Effector memory CD8-positive, alpha-beta T cell (primary cell): Measurements from ENCODE around the gene MEI1.
"Not testable (repeated sequence)": the region's sequence is repeated elsewhere in the genome, so short reads cannot be mapped to it uniquely, and the experiment has no call there.

ENCODE experiments used
- ATAC-seq: fragments of 150-1000 bp; cut with Tn5 transposase; replicated peaks from 2 replicates; pipeline ENCODE4 v1.10.0; 2021; ENCODE audit warnings: mild to moderate bottlenecking, moderate library complexity
- DNase-seq, 3 experiments: peaks; one replicate each; pipeline ENCODE4 v3.0.0; 2021
- H3K27ac Mint-ChIP-seq, 2 donors: one replicate each; pipeline ENCODE4 v1.8.0; 2022; ENCODE audit warnings: mild to moderate bottlenecking in 2 of 2, mixed read lengths in 2 of 2, moderate library complexity in 2 of 2
- H3K27me3 Mint-ChIP-seq, 2 donors: one replicate each; pipeline ENCODE4 v1.8.0; 2022; ENCODE audit warnings: mixed read lengths in 2 of 2
- H3K36me3 Mint-ChIP-seq: one replicate; pipeline ENCODE4 v1.8.0; 2022; ENCODE audit warnings: mild to moderate bottlenecking, moderate library complexity, mixed read lengths; ENCODE audit not compliant: insufficient read depth
- H3K4me1 Mint-ChIP-seq, 2 donors: one replicate each; pipeline ENCODE4 v1.8.0; 2022; ENCODE audit warnings: low read depth in 2 of 2, mixed read lengths in 2 of 2
- H3K4me3 Mint-ChIP-seq, 2 donors: one replicate each; pipeline ENCODE4 v1.8.0; 2022; ENCODE audit warnings: mild to moderate bottlenecking in 2 of 2, mixed read lengths in 2 of 2, moderate library complexity in 2 of 2
- H3K9me3 Mint-ChIP-seq, 2 donors: one replicate each; pipeline ENCODE4 v1.8.0; 2022; ENCODE audit warnings: mixed read lengths in 2 of 2

MEI1 gene

GRCh38 chr22:41828516-41828915, 129.2 kb downstream of the MEI1 start:
- Mint-ChIP-seq H3K4me3 (no peak overlapping the region), H3K36me3 (peaks cover 22% of the 10 kb centered on the region), H3K27ac (peak overlapping the region in 1 of 2 donors; percentile 21), H3K4me1 (peaks cover 7% of the 10 kb centered on the region in 2 donors), H3K9me3 (no peaks in the 10 kb centered on the region), H3K27me3 (no peaks in the 10 kb centered on the region)
- DNase-seq: no peak
- no peak for ATAC-seq

- DNase-seq (no peak), ATAC-seq (no peak)
- Mint-ChIP-seq H3K36me3 (peaks cover 27% of the 10 kb centered on the region), H3K9me3 (no peaks in the 10 kb centered on the region), H3K4me1 (peaks cover 14% of the 10 kb centered on the region in 2 donors), H3K27ac (peak overlapping the region; percentile 53 to 55), H3K4me3 (no peak overlapping the region), H3K27me3 (no peaks in the 10 kb centered on the region)
These were observed 130.9 kb downstream of the MEI1 start for GRCh38 chr22:41830174-41830573.

GRCh38 chr22:41831383-41831782, 132.1 kb downstream of the MEI1 start:
- ATAC-seq: no peak
- peaks cover 24% of the 10 kb centered on the region for H3K36me3 Mint-ChIP-seq
- peaks cover 14 to 15% of the 10 kb centered on the region in 2 donors for H3K4me1 Mint-ChIP-seq
- peak overlapping the region in 1 of 2 donors; percentile 96 for H3K4me3 Mint-ChIP-seq
- H3K27me3 Mint-ChIP-seq: no peaks in the 10 kb centered on the region
- peak overlapping the region in 1 of 2 donors; percentile 99 for H3K27ac Mint-ChIP-seq
- H3K9me3 Mint-ChIP-seq: no peaks in the 10 kb centered on the region
- DNase-seq: no peak

DNA sequence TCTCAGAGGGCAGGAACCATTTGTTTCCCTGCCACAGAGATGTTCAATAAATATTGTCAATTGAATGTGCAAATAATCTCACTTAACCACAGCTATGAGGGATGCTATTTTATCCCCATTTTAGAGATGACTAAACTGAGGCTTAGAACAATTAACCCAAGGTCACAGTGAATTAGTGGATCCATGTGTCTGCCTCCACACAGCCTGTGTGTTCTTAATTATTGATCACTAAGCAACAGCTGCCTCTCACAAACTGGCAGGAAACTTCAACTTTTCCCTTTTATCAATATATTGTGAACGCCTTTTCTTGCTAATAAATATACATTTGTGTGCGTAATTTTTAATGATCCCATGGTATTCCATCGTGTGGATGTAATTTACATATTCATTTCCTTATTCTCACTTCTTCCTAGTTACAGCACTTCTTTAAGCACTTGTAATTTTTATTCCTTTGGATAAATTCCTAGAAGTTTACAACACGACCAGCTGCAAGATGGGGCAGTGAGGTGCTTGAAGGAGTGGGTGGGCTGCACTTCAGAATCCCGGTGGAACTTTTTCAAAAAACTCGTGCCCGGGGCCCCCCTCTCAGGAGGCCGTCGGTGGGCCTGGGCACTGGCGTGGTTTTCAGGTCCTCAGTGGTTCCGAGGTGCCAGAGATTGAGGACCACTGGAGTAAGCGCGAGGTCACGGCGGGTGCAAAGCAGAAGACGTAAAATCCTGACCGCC, 132.7 kb downstream of the MEI1 start:
- Mint-ChIP-seq H3K4me1 (peaks cover 19 to 20% of the 10 kb centered on the region in 2 donors), H3K9me3 (no peaks in the 10 kb centered on the region), H3K27ac (peak overlapping the region; percentile 99 to 100), H3K4me3 (peak overlapping the region; percentile 93 to 96), H3K27me3 (no peaks in the 10 kb centered on the region), H3K36me3 (peaks cover 26% of the 10 kb centered on the region)
- ATAC-seq (no peak), DNase-seq (no peak)

- peak within 1 kb of the TSS; percentile 93 to 96 for H3K4me3 Mint-ChIP-seq
- no peaks in the 10 kb centered on the region for H3K27me3 Mint-ChIP-seq
- DNase-seq: peak; percentile 96 to 99 (median 97)
- peak within 1 kb of the TSS; percentile 99 to 100 for H3K27ac Mint-ChIP-seq
- H3K9me3 Mint-ChIP-seq: no peaks in the 10 kb centered on the region
- peaks cover 32% of the 10 kb centered on the region for H3K36me3 Mint-ChIP-seq
- peaks cover 19 to 20% of the 10 kb centered on the region in 2 donors for H3K4me1 Mint-ChIP-seq
- ATAC-seq: peak; percentile 91
These were observed 133.5 kb downstream of the MEI1 start, which contains the start of gene SREBF2 for GRCh38 chr22:41832553-41833368. Gene SREBF2 (plus strand): TSS chr22:41833105. CDS start chr22:41833271, 166 bp downstream.

GRCh38 chr22:41833369-41834004, 134.2 kb downstream of the MEI1 start:
- Mint-ChIP-seq H3K9me3 (no peaks in the 10 kb centered on the region), H3K36me3 (peaks cover 34% of the 10 kb centered on the region), H3K27me3 (no peaks in the 10 kb centered on the region), H3K4me3 (peak overlapping the region; percentile 93 to 96), H3K27ac (peak overlapping the region; percentile 99 to 100), H3K4me1 (peaks cover 19 to 27% of the 10 kb centered on the region in 2 donors)
- ATAC-seq (peak; percentile 16), DNase-seq (peak; percentile 24 to 28 (median 25))

DNA sequence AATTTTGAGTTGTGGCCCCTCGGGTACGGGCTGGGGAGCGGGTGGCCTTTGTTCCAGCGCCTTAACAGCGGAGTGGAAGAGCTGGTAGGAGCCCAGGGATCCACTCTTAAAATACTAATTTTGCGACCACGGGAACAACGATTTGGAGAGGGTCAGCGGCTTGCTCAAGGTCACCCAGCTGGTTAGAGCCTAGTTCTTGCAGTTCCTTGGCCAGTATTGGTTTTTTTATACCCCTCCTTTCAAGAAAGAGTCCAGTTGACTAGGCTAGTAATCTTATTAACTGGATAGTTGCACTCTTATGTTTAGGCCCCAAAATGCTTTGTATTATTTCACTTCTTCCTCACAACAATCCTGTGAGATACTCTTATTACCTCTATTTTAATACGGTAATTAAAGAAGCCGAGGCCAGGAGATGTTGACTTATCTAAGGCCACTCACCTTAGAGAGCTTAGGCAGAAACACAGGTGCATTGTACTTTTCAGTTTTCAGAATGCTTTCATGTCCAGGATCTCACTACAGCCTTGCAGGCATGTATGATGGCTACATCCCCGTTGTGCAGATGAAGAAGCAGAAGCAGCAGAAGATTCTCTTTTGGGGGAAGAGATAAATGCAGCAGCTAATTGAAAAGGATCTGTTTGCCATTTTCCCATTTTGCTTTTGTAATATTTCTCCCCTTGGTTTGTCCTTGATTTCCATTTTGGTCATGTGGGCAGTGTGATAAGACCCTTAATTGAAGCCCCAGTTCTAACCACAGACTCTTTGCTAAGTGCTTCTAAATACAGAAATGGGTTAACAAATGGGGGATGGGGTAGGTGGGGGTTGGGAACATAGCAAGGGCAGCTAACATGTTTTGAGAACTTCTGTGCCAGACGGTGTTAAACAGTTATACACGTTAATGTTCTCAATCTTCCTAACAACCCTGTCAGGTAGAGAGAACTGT, 135.0 kb downstream of the MEI1 start:
- H3K9me3 Mint-ChIP-seq: no peaks in the 10 kb centered on the region
- peak overlapping the region; percentile 99 to 100 for H3K27ac Mint-ChIP-seq
- peak overlapping the region; percentile 93 to 96 for H3K4me3 Mint-ChIP-seq
- peaks cover 24 to 35% of the 10 kb centered on the region in 2 donors for H3K4me1 Mint-ChIP-seq
- ATAC-seq (no peak), DNase-seq (no peak)
- no peaks in the 10 kb centered on the region for H3K27me3 Mint-ChIP-seq
- H3K36me3 Mint-ChIP-seq: peaks cover 35% of the 10 kb centered on the region

DNA sequence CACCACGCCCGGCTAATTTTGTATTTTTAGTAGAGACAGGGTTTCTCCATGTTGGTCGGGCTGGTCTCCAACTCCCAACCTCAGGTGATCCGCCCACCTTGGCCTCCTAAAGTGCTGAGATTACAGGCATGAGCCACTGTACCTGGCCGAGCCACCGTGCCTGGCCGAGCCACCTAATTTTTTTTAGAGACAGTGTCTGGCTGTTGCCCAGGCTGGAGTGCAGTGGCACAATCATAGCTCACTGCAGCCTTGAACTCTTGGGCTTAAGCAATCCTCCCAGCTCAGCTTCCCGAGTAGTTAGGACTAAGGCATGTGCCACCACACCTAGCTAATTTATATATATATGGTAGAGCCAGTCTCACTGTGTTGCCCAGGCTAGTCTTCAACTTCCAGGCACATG, 136.2 kb downstream of the MEI1 start:
- not testable (repeated sequence) for DNase-seq, H3K4me3 Mint-ChIP-seq, H3K9me3 Mint-ChIP-seq, H3K27me3 Mint-ChIP-seq, ATAC-seq
- peaks cover 37% of the 10 kb centered on the region for H3K36me3 Mint-ChIP-seq
- H3K4me1 Mint-ChIP-seq: peaks cover 28 to 36% of the 10 kb centered on the region in 2 donors
- H3K27ac Mint-ChIP-seq: peak overlapping the region in 1 of 2 donors; percentile 74

DNA sequence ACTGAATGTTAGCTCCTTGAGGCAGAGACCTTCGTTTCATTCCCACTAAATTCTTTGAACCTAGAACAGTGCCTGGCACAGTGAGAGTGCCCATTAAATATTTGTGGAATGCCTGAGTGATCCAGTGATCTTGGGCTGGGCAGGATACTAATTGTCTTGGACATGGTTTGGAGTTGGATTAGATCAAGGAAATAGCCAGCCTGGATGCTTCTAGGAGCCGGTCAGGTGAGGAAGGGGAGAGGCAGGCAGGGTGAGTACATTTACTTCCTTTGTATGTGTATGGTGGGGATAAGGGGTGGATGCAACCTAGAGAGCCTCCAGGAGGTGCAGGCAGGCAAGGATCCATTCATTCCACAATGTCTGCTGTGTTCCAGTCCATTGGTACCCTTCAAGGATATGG, 137.2 kb downstream of the MEI1 start:
- ATAC-seq (no peak), DNase-seq (no peak)
- Mint-ChIP-seq H3K27ac (peak overlapping the region in 1 of 2 donors; percentile 11), H3K36me3 (peaks cover 39% of the 10 kb centered on the region), H3K9me3 (no peaks in the 10 kb centered on the region), H3K27me3 (no peaks in the 10 kb centered on the region), H3K4me1 (peaks cover 32 to 36% of the 10 kb centered on the region in 2 donors), H3K4me3 (no peak overlapping the region)

DNA sequence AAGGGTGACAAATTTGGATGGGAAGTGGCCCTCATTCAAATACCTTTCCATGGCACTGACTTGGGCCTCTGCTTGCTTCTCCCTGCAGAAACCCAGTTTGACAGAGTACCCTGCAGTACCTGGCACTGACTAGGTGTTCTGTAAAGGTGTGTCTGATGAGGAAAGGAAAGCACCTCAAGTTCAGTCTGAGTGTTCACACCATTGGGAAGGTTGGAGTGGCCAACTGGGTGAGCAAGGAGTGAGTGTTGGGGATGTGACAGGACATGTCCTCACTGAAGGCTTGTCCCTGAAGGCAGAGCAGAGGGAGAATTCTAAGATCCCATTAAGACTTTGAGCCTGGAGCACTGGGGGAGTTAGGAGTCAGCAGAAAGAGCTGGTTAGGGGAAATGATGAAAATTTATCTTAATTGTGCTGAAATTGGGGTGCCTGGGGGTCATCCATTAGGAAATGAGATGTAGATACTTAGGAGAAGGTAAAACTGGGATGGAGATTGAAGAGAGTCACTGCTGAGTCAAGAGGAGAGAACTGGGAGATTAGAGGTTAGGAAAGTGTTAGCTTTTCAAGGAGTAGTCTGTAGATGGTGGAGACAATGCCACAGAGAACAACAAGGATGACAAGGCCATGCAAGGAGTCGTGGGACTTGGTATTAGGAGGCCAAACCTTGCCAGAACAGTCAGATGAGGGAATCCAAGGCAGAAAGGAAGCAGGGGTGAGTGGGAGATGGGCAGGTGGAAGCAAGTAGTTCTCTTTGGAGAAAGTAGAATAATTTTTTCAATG, 139.7 kb downstream of the MEI1 start:
- no peak for DNase-seq
- peaks cover 20% of the 10 kb centered on the region for H3K36me3 Mint-ChIP-seq
- no peaks in the 10 kb centered on the region for H3K9me3 Mint-ChIP-seq
- no peak for ATAC-seq
- H3K4me3 Mint-ChIP-seq: no peak overlapping the region
- H3K27ac Mint-ChIP-seq: peak overlapping the region; percentile 4 to 6
- peaks cover 25 to 35% of the 10 kb centered on the region in 2 donors for H3K4me1 Mint-ChIP-seq
- no peaks in the 10 kb centered on the region for H3K27me3 Mint-ChIP-seq

DNA sequence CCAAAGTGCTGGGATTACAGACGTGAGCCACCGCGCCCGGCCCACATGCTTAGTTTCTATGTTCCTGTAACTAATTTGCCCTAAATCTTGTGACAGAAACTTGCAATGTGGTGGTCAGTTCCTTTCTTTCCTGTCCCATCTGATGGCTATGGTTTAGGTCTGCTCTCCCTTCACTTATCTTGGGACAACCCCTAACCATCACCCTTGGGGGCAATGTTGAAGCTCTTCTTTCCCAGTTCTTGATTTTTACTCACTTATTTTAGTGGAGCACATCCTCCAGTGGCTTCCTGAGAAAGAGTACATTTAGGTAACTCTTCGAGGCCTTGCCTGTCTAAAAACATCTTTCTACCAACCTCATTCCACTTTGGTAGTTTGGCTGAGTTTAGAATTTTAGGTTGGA, 140.9 kb downstream of the MEI1 start:
- H3K27me3 Mint-ChIP-seq: no peaks in the 10 kb centered on the region
- H3K9me3 Mint-ChIP-seq: no peaks in the 10 kb centered on the region
- DNase-seq (no peak), ATAC-seq (no peak)
- peak overlapping the region; percentile 10 to 25 for H3K27ac Mint-ChIP-seq
- H3K36me3 Mint-ChIP-seq: peaks cover 19% of the 10 kb centered on the region
- H3K4me1 Mint-ChIP-seq: peaks cover 29 to 31% of the 10 kb centered on the region in 2 donors
- H3K4me3 Mint-ChIP-seq: no peak overlapping the region
